Natural killer cell (primary cell): ENCODE measurements around the gene USP9X. TPM values are rescaled to one million over a fixed set of nuclear protein-coding genes. Genes with fewer than 3 reads are reported as not detected.

Source experiments
- ATAC-seq, 3 donors: fragments of 150-1000 bp in 2 of 3; fragments of 200-7000 bp in 1 of 3; cut with Tn5 transposase; 1 replicate in 1 of 3; 2 replicates in 2 of 3; pipeline ENCODE4 v1.10.0; 2021; ENCODE audit warnings: mild to moderate bottlenecking in 2 of 3, moderate library complexity in 2 of 3
- DNase-seq, 2 donors: peaks; one replicate each; pipeline versions ENCODE4 v3.0.0 to v3.0.0-alpha.2; 2013 to 2021; ENCODE audit warnings: mixed read lengths in 1 of 2
- H3K27ac ChIP-seq: one replicate; pipeline ENCODE4 v1.5.1; 2013; ENCODE audit warnings: mild to moderate bottlenecking, low read length
- H3K27me3 ChIP-seq: one replicate; pipeline ENCODE4 v1.6.1; 2013; ENCODE audit warnings: low read length; ENCODE audit not compliant: control insufficient read depth, insufficient read depth
- H3K36me3 ChIP-seq: one replicate; pipeline ENCODE4 v1.6.1; 2013; ENCODE audit warnings: low read length; ENCODE audit not compliant: control insufficient read depth, insufficient read depth
- H3K4me1 ChIP-seq: one replicate; pipeline ENCODE4 v1.6.1; 2013; ENCODE audit warnings: low read length; ENCODE audit not compliant: control insufficient read depth, insufficient read depth
- H3K4me3 ChIP-seq: one replicate; pipeline ENCODE4 v1.5.1; 2013; ENCODE audit warnings: low read length
- H3K9me3 ChIP-seq: one replicate; pipeline ENCODE4 v1.6.1; 2013; ENCODE audit warnings: low read length; ENCODE audit not compliant: control insufficient read depth, insufficient read depth
- H3K27ac Mint-ChIP-seq, 2 donors: one replicate each; pipeline ENCODE4 v1.8.0; 2022; ENCODE audit warnings: mild to moderate bottlenecking in 2 of 2, mixed read lengths in 2 of 2, moderate library complexity in 1 of 2
- H3K27me3 Mint-ChIP-seq, 2 donors: one replicate each; pipeline ENCODE4 v1.8.0; 2022; ENCODE audit warnings: low read depth in 2 of 2, mixed read lengths in 2 of 2
- H3K36me3 Mint-ChIP-seq: one replicate; pipeline ENCODE4 v1.8.0; 2022; ENCODE audit warnings: mixed read lengths
- H3K4me1 Mint-ChIP-seq, 2 donors: one replicate each; pipeline ENCODE4 v1.8.0; 2022; ENCODE audit warnings: mixed read lengths in 2 of 2
- H3K4me3 Mint-ChIP-seq: one replicate; pipeline ENCODE4 v1.8.0; 2022; ENCODE audit warnings: mild to moderate bottlenecking, moderate library complexity, mixed read lengths
- H3K9me3 Mint-ChIP-seq, 2 donors: one replicate each; pipeline ENCODE4 v1.8.0; 2022; ENCODE audit warnings: mixed read lengths in 2 of 2
- CTCF ChIP-seq: fragments of 200-600 bp; IDR thresholded peaks from one replicate; pipeline ENCODE4 v1.8.0; 2022; ENCODE audit warnings: antibody characterized with exemption
- WGBS: methylation state at CpG from one replicate; pipeline ENCODE4 v1.1.7; 2013; ENCODE audit warnings: missing lambda C conversion rate; ENCODE audit not compliant: insufficient coverage; 5-methylcytosine and 5-hydroxymethylcytosine counted together
- intact Hi-C: fragments of 100-400 bp; cut with micrococcal nuclease; formaldehyde crosslinking; loops from one replicate; pipeline ENCODE4 v1.14.2; 2022
- total RNA-seq, 4 donors: library from RNA; stranded (reverse); fragments of 120-200 nt in 1 of 4; gene quantifications; one replicate each; pipeline versions ENCODE4 v1.2.3 to v1.2.4, GENCODE V29; 2013 to 2022

The USP9X gene
- total RNA-seq, 3 donors from 2014 or later (not counting 1 experiment from before 2014, with no cell fraction given): 76.3 to 87.4 (median 81.9) TPM

GRCh38 chrX:41108007-41108406, 22.8 kb downstream of the USP9X start:
- Mint-ChIP-seq H3K4me3 (peak overlapping the region; percentile 38), H3K36me3 (peaks cover 8% of the 10 kb centered on the region), H3K27me3 (no peaks in the 10 kb centered on the region), H3K4me1 (peaks cover 67 to 69% of the 10 kb centered on the region in 2 donors), H3K9me3 (no peaks in the 10 kb centered on the region), H3K27ac (peak overlapping the region; percentile 65 to 70)
- Histone ChIP-seq H3K4me3 (no peak overlapping the region), H3K27ac (no peak overlapping the region), H3K36me3 (no peaks in the 10 kb centered on the region), H3K27me3 (no peaks in the 10 kb centered on the region), H3K9me3 (no peaks in the 10 kb centered on the region), H3K4me1 (peaks cover 11% of the 10 kb centered on the region)
- ATAC-seq (peak in 2 of 3 donors; percentile 22 to 40), DNase-seq (no peak)
- intact Hi-C loops: no loop called here
- WGBS: no CpG with 5 or more reads among the region's 1 CpG
- TF ChIP-seq CTCF: no peak

GRCh38 chrX:41108463-41109205, 23.4 kb downstream of the USP9X start:
- ATAC-seq: peak in 1 of 3 donors; percentile 18
- DNase-seq: no peak
- Histone ChIP-seq H3K27ac (no peak overlapping the region), H3K9me3 (no peaks in the 10 kb centered on the region), H3K36me3 (no peaks in the 10 kb centered on the region), H3K4me1 (peaks cover 11% of the 10 kb centered on the region), H3K27me3 (no peaks in the 10 kb centered on the region), H3K4me3 (no peak overlapping the region)
- H3K27ac Mint-ChIP-seq: peak overlapping the region; percentile 65 to 70
- peaks cover 67 to 69% of the 10 kb centered on the region in 2 donors for H3K4me1 Mint-ChIP-seq
- H3K4me3 Mint-ChIP-seq: peak overlapping the region; percentile 38
- TF ChIP-seq CTCF: no peak
- H3K36me3 Mint-ChIP-seq: peaks cover 8% of the 10 kb centered on the region
- no peaks in the 10 kb centered on the region for H3K27me3 Mint-ChIP-seq
- no peaks in the 10 kb centered on the region for H3K9me3 Mint-ChIP-seq
- 74% methylated on average over 4 of the region's 5 CpGs for WGBS
- intact Hi-C loops: no loop called here

- H3K9me3 ChIP-seq: no peaks in the 10 kb centered on the region
- H3K36me3 Mint-ChIP-seq: peaks cover 8% of the 10 kb centered on the region
- H3K4me1 Mint-ChIP-seq: peaks cover 66 to 69% of the 10 kb centered on the region in 2 donors
- H3K27me3 ChIP-seq: no peaks in the 10 kb centered on the region
- no peaks in the 10 kb centered on the region for H3K27me3 Mint-ChIP-seq
- peaks cover 8% of the 10 kb centered on the region for H3K4me1 ChIP-seq
- H3K4me3 Mint-ChIP-seq: peak overlapping the region; percentile 9
- H3K4me3 ChIP-seq: no peak overlapping the region
- peak in 2 of 3 donors; percentile 47 to 49 for ATAC-seq
- H3K9me3 Mint-ChIP-seq: no peaks in the 10 kb centered on the region
- H3K27ac Mint-ChIP-seq: peak overlapping the region; percentile 9 to 76
- WGBS: 55% methylated on average over 5 of the region's 7 CpGs
- no peaks in the 10 kb centered on the region for H3K36me3 ChIP-seq
- TF ChIP-seq CTCF: no peak
- intact Hi-C loops: loop anchor here (5.0 to 10.0 kb wide), 2 partner anchors 99 to 456 kb away; no protein-coding TSS in a partner anchor
- peak in 1 of 2 donors; percentile 32 for DNase-seq
- no peak overlapping the region for H3K27ac ChIP-seq
Measured at GRCh38 chrX:41110801-41111625, 25.8 kb downstream of the USP9X start.
